ENCODE results near the gene ILDR1.
"Not testable (repeated sequence)": the region's sequence is repeated elsewhere in the genome, so short reads cannot be mapped to it uniquely, and the experiment has no call there.

The ILDR1 gene

GRCh38 chr3:121942116-121942786 lies 79.8 kb downstream of the ILDR1 start:
- no peak for DNase-seq

- no peak for DNase-seq
Observed at GRCh38 chr3:121941592-121941991, 80.5 kb downstream of the ILDR1 start.

GRCh38 chr3:121938141-121938855 lies 83.7 kb downstream of the ILDR1 start:
- not testable (repeated sequence) for DNase-seq
